Neural cell (in vitro differentiated cells): ENCODE measurements around the gene PANK1.

Experiments
- EP300 ChIP-seq: fragments of 450-650 bp; conservative IDR thresholded peaks from 2 replicates; pipeline ENCODE4 v1.6.1; 2014; ENCODE audit warnings: antibody characterized with exemption, mild to moderate bottlenecking, moderate library complexity; ENCODE audit not compliant: poor library complexity, severe bottlenecking
- EZH2 ChIP-seq: fragments of 200-600, 300-800 bp; shearing (Covaris generic), sonication (generic); IDR thresholded peaks from 2 replicates; pipeline ENCODE4 v1.6.1; 2014; ENCODE audit warnings: antibody characterized with exemption, low read length, borderline replicate concordance, mild to moderate bottlenecking; ENCODE audit not compliant: insufficient read depth, poor library complexity, severe bottlenecking
- MXI1 ChIP-seq: fragments of 450-650 bp; conservative IDR thresholded peaks from 2 replicates; pipeline ENCODE4 v1.6.1; 2014; ENCODE audit warnings: antibody characterized with exemption, mild to moderate bottlenecking; ENCODE audit not compliant: poor library complexity, severe bottlenecking
- POLR2AphosphoS5 ChIP-seq: IDR thresholded peaks from 2 replicates; pipeline ENCODE4 v1.6.1; 2012
- SMC3 ChIP-seq: fragments of 450-650 bp; conservative IDR thresholded peaks from 2 replicates; pipeline ENCODE4 v1.6.1; 2014; ENCODE audit warnings: antibody characterized with exemption, mild to moderate bottlenecking, moderate library complexity; ENCODE audit not compliant: poor library complexity
- TF ChIP-seq, protein P1 (sequence below): fragments of 450-650 bp; IDR thresholded peaks from 2 replicates; pipeline ENCODE4 v1.5.1; 2014; ENCODE audit warnings: antibody characterized with exemption, mild to moderate bottlenecking, moderate library complexity; ENCODE audit not compliant: poor library complexity, severe bottlenecking
- TF ChIP-seq, protein P2 (sequence below): IDR thresholded peaks from 2 replicates; pipeline ENCODE4 v1.6.1; 2012; ENCODE audit warnings: borderline replicate concordance

DNA sequence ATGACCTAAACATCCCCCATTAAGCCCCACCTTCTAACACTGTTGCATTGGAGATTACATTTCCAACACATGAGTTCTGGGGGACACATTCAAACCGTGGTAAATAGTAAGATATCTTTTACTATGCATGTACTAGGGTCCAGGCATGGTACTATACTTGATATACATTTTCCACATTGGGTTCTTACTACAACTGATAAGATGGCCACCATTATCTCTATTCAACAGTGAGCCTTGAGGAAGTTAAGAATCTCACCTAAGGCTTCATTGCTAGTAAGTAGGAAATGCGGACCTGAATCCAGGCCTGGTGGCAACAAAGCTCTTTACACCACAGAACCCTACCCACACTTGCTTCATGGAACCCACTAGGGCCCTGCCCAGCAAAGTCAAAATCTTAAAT is 5.7 kb downstream of the PANK1 start:
- TF ChIP-seq, protein P1, sequence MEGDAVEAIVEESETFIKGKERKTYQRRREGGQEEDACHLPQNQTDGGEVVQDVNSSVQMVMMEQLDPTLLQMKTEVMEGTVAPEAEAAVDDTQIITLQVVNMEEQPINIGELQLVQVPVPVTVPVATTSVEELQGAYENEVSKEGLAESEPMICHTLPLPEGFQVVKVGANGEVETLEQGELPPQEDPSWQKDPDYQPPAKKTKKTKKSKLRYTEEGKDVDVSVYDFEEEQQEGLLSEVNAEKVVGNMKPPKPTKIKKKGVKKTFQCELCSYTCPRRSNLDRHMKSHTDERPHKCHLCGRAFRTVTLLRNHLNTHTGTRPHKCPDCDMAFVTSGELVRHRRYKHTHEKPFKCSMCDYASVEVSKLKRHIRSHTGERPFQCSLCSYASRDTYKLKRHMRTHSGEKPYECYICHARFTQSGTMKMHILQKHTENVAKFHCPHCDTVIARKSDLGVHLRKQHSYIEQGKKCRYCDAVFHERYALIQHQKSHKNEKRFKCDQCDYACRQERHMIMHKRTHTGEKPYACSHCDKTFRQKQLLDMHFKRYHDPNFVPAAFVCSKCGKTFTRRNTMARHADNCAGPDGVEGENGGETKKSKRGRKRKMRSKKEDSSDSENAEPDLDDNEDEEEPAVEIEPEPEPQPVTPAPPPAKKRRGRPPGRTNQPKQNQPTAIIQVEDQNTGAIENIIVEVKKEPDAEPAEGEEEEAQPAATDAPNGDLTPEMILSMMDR = no peak
- TF ChIP-seq, protein P2, sequence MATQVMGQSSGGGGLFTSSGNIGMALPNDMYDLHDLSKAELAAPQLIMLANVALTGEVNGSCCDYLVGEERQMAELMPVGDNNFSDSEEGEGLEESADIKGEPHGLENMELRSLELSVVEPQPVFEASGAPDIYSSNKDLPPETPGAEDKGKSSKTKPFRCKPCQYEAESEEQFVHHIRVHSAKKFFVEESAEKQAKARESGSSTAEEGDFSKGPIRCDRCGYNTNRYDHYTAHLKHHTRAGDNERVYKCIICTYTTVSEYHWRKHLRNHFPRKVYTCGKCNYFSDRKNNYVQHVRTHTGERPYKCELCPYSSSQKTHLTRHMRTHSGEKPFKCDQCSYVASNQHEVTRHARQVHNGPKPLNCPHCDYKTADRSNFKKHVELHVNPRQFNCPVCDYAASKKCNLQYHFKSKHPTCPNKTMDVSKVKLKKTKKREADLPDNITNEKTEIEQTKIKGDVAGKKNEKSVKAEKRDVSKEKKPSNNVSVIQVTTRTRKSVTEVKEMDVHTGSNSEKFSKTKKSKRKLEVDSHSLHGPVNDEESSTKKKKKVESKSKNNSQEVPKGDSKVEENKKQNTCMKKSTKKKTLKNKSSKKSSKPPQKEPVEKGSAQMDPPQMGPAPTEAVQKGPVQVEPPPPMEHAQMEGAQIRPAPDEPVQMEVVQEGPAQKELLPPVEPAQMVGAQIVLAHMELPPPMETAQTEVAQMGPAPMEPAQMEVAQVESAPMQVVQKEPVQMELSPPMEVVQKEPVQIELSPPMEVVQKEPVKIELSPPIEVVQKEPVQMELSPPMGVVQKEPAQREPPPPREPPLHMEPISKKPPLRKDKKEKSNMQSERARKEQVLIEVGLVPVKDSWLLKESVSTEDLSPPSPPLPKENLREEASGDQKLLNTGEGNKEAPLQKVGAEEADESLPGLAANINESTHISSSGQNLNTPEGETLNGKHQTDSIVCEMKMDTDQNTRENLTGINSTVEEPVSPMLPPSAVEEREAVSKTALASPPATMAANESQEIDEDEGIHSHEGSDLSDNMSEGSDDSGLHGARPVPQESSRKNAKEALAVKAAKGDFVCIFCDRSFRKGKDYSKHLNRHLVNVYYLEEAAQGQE = no peak
- no peak for TF ChIP-seq SMC3
- no peak for TF ChIP-seq MXI1
- no peak for TF ChIP-seq POLR2AphosphoS5
- TF ChIP-seq EP300 = no peak
- TF ChIP-seq EZH2 = no peak
